Keratinocyte (primary cell): ENCODE measurements around the gene TCP1. TPM values are rescaled to one million over a fixed set of nuclear protein-coding genes. Genes with fewer than 3 reads are reported as not detected.

Experiments
- DNase-seq: peaks from one replicate; pipeline ENCODE4 v3.0.0-alpha.2; 2011; ENCODE audit warnings: low read depth, missing footprints, low spot score
- FAIRE-seq: peaks from 2 replicates; lab custom pipeline; 2011; peaks lifted over from hg19 to GRCh38; lab: Jason Lieb, UNC
- H2AFZ ChIP-seq: 2 replicates; pipeline ENCODE4 v1.6.0; 2012; ENCODE audit warnings: low read length, control low read depth, inconsistent platforms; ENCODE audit not compliant: control insufficient read depth
- H3K27ac ChIP-seq: 2 replicates; pipeline ENCODE4 v1.5.1; 2011; ENCODE audit warnings: low read length; ENCODE audit not compliant: control insufficient read depth, insufficient read depth
- H3K27me3 ChIP-seq: 3 replicates; pipeline ENCODE4 v1.6.0; 2011; ENCODE audit warnings: low read length; ENCODE audit not compliant: control insufficient read depth, insufficient read depth; ENCODE audit errors: extremely low read depth
- H3K36me3 ChIP-seq, 2 experiments: 2 replicates in 1 of 2; 3 replicates in 1 of 2; pipeline ENCODE4 v1.5.1; 2011; ENCODE audit warnings: low read length in 2 of 2, mild to moderate bottlenecking in 1 of 2; ENCODE audit not compliant: control insufficient read depth in 2 of 2, insufficient read depth in 2 of 2; ENCODE audit errors: extremely low read depth in 1 of 2
- H3K4me1 ChIP-seq: 3 replicates; pipeline ENCODE4 v1.5.1; 2011; ENCODE audit warnings: low read length; ENCODE audit not compliant: control insufficient read depth, insufficient read depth; ENCODE audit errors: extremely low read depth
- H3K4me2 ChIP-seq: 3 replicates; pipeline ENCODE4 v1.6.0; 2011; ENCODE audit warnings: low read depth, low read length; ENCODE audit not compliant: control insufficient read depth, insufficient read depth; ENCODE audit errors: extremely low read depth
- H3K4me3 ChIP-seq, 3 experiments: fragments of 200-600 bp in 1 of 3; sonication (generic) in 1 of 3; 2 replicates in 2 of 3; 3 replicates in 1 of 3; pipeline ENCODE4 v1.5.1; 2011 to 2016; ENCODE audit warnings: low read length in 3 of 3, mild to moderate bottlenecking in 3 of 3, control low read depth in 2 of 3, inconsistent platforms in 1 of 3, low read depth in 1 of 3, mixed read lengths in 1 of 3, mixed run types in 1 of 3, moderate library complexity in 1 of 3; ENCODE audit not compliant: control insufficient read depth in 2 of 3, insufficient read depth in 2 of 3; ENCODE audit errors: extremely low read depth in 1 of 3
- H3K79me2 ChIP-seq: 2 replicates; pipeline ENCODE4 v1.6.0; 2012; ENCODE audit warnings: low read length; ENCODE audit not compliant: control insufficient read depth, insufficient read depth
- H3K9ac ChIP-seq: 3 replicates; pipeline ENCODE4 v1.6.0; 2011; ENCODE audit warnings: low read length; ENCODE audit not compliant: control insufficient read depth, insufficient read depth; ENCODE audit errors: extremely low read depth
- H3K9me1 ChIP-seq: 3 replicates; pipeline ENCODE4 v1.6.0; 2011; ENCODE audit warnings: low read length; ENCODE audit not compliant: control insufficient read depth, insufficient read depth; ENCODE audit errors: extremely low read depth
- H3K9me3 ChIP-seq: 2 replicates; pipeline ENCODE4 v1.5.1; 2012; ENCODE audit warnings: low read depth, low read length; ENCODE audit not compliant: control insufficient read depth
- H4K20me1 ChIP-seq: 3 replicates; pipeline ENCODE4 v1.6.0; 2011; ENCODE audit warnings: low read length; ENCODE audit not compliant: control insufficient read depth, insufficient read depth; ENCODE audit errors: extremely low read depth
- EZH2 ChIP-seq: IDR thresholded peaks from one replicate; pipeline ENCODE4 v1.6.1; 2012; ENCODE audit warnings: inconsistent platforms, mild to moderate bottlenecking, low read length, moderate library complexity
- dilution Hi-C: fragments of 300-500 bp; cut with MboI; formaldehyde crosslinking; loops from one replicate; pipeline ENCODE4 v1.7.0; 2020; ENCODE audit warnings: low sequenced_read_pairs; ENCODE audit not compliant: extremely low pct_ligation_motif_present
- polyA plus RNA-seq, 5 experiments: library from polyadenylated mRNA; depleted of rRNA in 3 of 5; stranded (reverse) in 3 of 5; stranded (forward) in 1 of 5; unstranded in 1 of 5; fragments of >200 nt; gene quantifications; 1 replicate in 1 of 5; 2 replicates in 3 of 5; 3 replicates in 1 of 5; pipeline versions ENCODE4 v1.2.1 to v1.2.3, GENCODE V29; 2011 to 2012; ENCODE audit warnings: missing spikeins in 2 of 5, low read depth in 1 of 5, low replicate concordance in 1 of 5
- TF ChIP-seq, protein P1 (sequence below), 3 experiments: IDR thresholded peaks in 1 of 3; conservative IDR thresholded peaks in 1 of 3; optimal IDR thresholded peaks in 1 of 3; 2 replicates in 2 of 3; 3 replicates in 1 of 3; pipeline versions ENCODE3 to v1.5.1; 2011; ENCODE audit warnings: low read length in 3 of 3, mild to moderate bottlenecking in 3 of 3, moderate library complexity in 2 of 3, control low read depth in 1 of 3, inconsistent platforms in 1 of 3; ENCODE audit not compliant: insufficient read depth in 2 of 3; ENCODE audit errors: extremely low read depth in 1 of 3

TCP1 gene
- polyA plus RNA-seq, 1 donor (not counting 4 experiments of a cell fraction or from before 2014, with no cell fraction given), result 174 TPM

DNA sequence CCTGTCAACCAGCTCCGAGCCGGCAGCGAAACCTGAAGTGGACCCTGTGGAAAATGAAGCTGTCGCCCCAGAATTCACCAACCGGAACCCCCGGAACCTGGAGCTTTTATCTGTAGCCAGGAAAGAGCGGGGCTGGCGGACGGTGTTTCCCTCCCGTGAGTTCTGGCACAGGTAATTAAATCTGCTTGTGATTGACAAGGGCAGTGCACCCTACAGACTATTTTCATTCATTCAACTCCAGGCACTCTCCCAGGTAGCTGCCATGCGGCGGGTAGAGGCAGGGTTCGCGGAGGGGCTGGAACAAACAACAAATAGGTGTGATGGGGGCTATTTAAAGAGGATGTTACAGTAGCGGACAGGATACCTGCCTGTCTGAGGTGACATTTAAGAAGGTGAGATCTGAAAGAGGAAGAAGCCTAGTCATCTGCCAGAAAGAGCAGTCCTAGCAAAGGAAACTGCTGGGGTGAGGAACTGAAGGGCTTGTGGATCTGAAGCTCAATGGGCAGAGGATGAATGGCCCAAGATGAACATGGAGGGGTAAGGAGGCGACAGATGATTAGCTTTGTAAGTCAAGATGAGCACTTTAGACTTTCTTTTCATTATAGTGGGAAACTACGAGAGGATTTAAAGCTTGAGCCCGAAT lies 1.7 kb upstream of the TCP1 start:
- Histone ChIP-seq H3K4me2 (peak overlapping the region; percentile 90), H3K9me3 (no peaks in the 10 kb centered on the region), H3K79me2 (peaks cover 75% of the 10 kb centered on the region), H4K20me1 (peaks cover 5% of the 10 kb centered on the region), H3K4me1 (peaks cover 30% of the 10 kb centered on the region), H3K9me1 (no peaks in the 10 kb centered on the region), H3K4me3 (peak overlapping the region; percentile 88 to 98 (median 97)), H3K27me3 (no peaks in the 10 kb centered on the region), H3K9ac (peak overlapping the region; percentile 85), H2AFZ (peak overlapping the region; percentile 92), H3K27ac (peak overlapping the region; percentile 82), H3K36me3 (peaks cover 6 to 16% of the 10 kb centered on the region in 2 experiments)
- DNase-seq (no peak), FAIRE-seq (no peak)
- dilution Hi-C loops, result no loop called here
- no peak for TF ChIP-seq EZH2
- TF ChIP-seq, protein P1, sequence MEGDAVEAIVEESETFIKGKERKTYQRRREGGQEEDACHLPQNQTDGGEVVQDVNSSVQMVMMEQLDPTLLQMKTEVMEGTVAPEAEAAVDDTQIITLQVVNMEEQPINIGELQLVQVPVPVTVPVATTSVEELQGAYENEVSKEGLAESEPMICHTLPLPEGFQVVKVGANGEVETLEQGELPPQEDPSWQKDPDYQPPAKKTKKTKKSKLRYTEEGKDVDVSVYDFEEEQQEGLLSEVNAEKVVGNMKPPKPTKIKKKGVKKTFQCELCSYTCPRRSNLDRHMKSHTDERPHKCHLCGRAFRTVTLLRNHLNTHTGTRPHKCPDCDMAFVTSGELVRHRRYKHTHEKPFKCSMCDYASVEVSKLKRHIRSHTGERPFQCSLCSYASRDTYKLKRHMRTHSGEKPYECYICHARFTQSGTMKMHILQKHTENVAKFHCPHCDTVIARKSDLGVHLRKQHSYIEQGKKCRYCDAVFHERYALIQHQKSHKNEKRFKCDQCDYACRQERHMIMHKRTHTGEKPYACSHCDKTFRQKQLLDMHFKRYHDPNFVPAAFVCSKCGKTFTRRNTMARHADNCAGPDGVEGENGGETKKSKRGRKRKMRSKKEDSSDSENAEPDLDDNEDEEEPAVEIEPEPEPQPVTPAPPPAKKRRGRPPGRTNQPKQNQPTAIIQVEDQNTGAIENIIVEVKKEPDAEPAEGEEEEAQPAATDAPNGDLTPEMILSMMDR (optimal IDR thresholded peaks at IDR 0.05 in 1 of 3, IDR thresholded peaks at IDR 0.05 in 1 of 3, conservative IDR thresholded peaks at IDR 0.05 in 1 of 3; ENCODE audit: extremely low read depth in 1 of 3, insufficient read depth in 2 of 3, low read length in 3 of 3), result no peak

DNA sequence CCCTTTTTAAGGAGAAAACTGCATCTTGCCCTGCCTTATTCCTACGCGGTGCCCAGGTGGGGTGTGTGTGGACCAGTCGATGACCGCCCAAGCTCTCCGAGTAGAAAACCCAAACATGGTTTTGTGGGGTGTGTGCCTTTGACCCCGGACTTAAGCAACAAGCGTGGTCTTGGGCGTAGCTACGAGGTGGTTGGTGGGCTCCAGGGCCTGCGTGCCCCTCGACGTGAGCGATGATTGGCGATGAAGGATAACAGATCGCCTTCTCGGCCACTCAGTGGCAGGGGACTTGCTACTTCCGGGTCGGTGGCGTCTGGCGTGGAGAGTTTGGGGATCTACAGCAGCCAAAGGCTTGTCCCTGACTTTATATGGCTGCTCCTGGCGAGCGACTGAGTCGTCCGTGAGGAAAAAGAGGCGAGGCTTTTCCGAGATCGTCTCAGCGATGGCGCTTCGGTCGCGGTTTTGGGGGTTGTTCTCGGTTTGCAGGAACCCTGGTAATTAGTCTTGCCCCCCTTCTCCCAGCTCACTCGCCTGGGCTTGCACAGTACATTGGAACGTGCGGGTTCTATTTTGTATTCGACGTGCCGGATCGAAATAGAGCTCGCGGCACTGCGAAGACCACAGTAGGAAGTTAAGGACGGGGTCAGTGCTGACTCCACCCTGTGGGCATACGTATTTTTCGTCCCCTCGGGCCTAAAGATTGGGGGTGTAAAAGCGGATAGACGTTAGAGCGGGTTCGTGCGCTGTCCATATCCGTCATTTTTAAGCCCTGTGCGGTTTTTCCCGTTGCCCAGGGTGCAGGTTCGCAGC lies 950 bp upstream of the TCP1 start, which contains the start of gene MRPL18:
Gene MRPL18 (plus strand): TSS at position 319 of the 807 bp plus-strand sequence. CDS start 121 bp downstream, at position 440.
- Histone ChIP-seq H3K9me1 (no peaks in the 10 kb centered on the region), H3K4me3 (peak within 1 kb of the TSS; percentile 88 to 98 (median 97)), H3K27me3 (no peaks in the 10 kb centered on the region), H3K9ac (peak within 1 kb of the TSS; percentile 85), H3K9me3 (no peaks in the 10 kb centered on the region), H3K79me2 (peaks cover 81% of the 10 kb centered on the region), H3K27ac (peak within 1 kb of the TSS; percentile 83), H3K4me2 (peak within 1 kb of the TSS; percentile 90), H3K4me1 (peaks cover 30% of the 10 kb centered on the region), H4K20me1 (peaks cover 6% of the 10 kb centered on the region), H3K36me3 (peaks cover 8 to 21% of the 10 kb centered on the region in 2 experiments), H2AFZ (peak within 1 kb of the TSS; percentile 92)
- dilution Hi-C loops, result no loop called here
- no peak for TF ChIP-seq EZH2
- TF ChIP-seq, protein P1 (optimal IDR thresholded peaks at IDR 0.05 in 1 of 3, IDR thresholded peaks at IDR 0.05 in 1 of 3, conservative IDR thresholded peaks at IDR 0.05 in 1 of 3; ENCODE audit: extremely low read depth in 1 of 3, insufficient read depth in 2 of 3, low read length in 3 of 3), result no peak
- DNase-seq (peak; percentile 79), FAIRE-seq (peak; percentile 85)
